GM19238 (cell line): ENCODE data around the gene AUTS2.

Source experiments
- DNase-seq: peaks from one replicate; pipeline ENCODE4 v3.0.0; 2011; ENCODE audit warnings: low spot score; ENCODE audit not compliant: insufficient read length

Gene AUTS2

DNA sequence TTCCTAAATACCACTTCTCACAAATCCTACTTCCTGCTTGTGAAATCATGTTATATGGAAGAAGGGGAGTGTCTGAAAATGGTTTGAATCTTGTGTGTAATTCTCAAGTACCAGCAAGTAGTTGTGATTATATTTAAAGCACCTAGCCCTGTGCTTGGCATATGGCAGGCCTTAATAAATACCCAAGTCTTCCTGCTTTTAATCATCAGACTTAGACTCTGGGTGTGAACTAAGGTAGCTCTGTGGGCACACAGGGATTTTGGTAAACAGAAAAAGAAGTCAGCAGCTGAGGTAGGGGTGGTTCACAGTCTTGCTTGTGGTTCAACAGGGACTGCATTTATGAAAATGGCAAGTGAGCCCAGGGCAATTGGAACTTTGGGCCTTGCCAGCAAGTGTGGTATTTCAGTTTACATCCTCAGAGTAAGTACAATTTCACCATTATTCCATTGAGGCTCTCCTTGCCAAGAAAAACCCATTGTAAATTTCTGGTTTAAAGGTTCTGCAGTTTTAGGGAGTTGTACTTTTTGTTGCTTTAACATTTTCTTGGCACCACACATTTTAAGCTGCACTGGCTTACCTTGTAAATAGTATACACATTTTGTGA, 215.5 kb downstream of the AUTS2 start:
- no peak for DNase-seq

- no peak for DNase-seq
Observed at GRCh38 chr7:69814421-69814962, 216.2 kb downstream of the AUTS2 start.

DNA sequence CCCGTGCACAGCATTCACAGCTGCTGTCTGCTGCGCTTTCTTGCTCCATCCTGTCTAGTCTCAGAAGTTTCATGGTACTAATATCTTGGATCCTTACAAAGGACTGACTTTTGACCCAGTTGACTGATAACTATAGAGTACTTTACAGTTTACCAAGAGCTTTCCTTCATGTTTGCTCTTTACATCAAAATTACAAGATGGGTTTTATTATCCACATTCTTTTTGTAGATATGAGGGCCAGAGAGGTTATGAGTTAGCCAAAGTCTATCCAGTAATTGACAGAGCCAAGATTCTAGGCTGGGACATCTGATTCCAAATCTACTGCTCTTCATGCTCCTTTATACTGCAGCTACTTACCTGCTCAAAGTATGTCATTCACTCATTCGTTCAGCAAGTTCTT, 218.2 kb downstream of the AUTS2 start:
- no peak for DNase-seq

- DNase-seq, result no peak
Observed at GRCh38 chr7:69817121-69817520, 218.8 kb downstream of the AUTS2 start.

GRCh38 chr7:69817841-69818635, 219.8 kb downstream of the AUTS2 start:
- no peak for DNase-seq

DNA sequence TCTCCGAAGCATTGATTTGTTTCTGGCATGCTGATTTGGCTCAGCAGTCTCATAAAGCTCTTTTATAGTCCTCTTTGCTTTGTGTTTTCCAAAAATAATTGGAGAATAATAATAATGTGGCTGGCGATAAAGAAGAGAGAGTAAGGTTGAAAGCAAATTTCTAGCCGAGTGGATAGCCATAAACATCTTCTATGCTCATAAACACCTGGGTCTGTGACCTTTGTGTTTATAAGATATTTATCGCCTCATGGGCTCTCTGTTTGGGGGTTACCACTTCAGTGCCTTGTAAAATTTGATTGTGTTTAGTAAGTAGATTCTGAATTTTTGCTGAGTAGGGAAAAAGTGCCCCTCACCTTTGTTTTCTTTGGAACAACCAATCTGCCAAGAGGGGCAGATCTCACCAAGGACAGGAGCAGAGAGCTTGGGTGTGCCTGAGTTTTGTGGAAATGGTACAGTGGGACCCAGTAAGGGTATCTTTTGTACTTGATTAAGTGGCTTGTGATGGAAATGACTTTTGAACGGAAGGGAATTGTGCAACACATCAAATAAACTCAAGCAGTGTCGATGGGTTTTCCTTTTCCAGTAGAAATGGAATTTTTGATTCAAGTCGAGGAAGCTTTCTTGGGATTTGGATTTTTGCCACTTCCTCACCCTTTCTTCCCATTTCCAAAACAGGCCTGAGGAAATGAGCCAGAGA, 220.5 kb downstream of the AUTS2 start:
- no peak for DNase-seq

DNA sequence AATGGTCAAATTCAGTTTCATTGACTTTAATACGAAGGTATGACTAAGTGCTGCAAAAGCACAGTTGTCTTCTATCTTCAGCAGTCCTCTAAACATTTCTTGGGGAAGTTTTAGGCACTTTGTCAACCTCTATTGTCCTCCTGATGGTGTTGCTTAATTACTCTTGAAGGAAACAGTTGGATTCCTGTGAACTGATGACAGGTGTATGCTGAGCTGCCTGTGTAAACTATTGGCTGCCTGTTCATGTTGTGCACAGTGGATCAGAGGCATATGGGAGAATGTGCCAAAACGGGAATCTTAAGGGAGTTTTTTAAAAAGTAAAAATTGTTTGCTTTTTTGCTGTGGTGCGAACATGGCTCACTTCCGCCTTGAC, 221.0 kb downstream of the AUTS2 start:
- DNase-seq, result no peak

DNA sequence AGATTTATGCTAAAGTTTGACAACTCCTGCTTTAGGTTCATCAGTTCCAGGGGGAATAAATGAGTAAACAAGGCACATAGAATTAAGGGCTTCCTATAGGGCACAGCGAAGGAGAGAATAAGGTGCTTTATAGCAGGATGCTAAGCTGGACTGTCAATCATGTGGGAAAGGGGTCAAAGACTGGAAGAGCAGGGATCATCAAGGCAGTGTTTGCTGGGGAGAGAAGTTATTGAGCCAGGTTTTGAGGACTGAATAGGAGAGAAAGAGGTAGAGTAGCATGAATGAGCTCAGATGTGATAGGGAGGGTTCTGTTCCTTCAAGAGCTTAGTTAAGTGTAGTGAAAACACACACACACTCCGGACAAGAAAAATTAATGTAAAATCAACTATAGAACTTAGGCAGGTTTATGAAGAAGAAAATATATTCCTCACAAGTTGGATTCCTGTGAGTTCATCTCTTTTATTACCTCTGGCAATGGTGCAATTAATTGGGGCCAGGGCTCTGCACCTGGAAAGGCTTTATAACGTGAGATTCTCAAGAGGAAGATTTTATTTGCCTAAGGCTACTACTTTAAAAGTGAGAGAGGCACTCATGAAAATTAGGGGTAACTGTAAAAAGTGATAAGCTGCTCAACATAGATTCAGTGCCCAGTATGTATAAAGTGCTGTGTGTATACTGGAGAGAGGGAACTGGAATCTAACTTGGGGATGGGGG, 222.4 kb downstream of the AUTS2 start:
- DNase-seq, result no peak

DNA sequence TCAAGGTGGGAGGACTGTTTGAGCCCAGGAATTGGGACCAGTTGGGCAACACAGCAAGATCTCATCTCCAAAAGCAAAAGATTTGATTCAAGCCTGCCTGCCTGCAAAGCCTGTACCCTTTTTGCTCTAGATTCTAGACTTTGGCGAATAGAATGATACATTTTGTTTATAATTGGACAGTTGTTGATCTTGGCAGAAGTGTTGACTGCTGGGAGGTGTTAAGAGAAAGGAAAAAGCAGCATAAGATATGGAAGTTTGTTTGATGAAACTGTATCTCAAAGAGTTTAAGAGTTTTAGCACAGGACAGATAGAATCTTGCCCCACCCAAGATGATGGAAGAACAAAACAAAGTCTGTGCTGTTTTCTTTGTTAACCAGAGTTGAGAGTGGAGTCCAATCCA, 224.1 kb downstream of the AUTS2 start:
- DNase-seq, result no peak

- no peak for DNase-seq
Observed at GRCh38 chr7:69823151-69823744, 225.0 kb downstream of the AUTS2 start.

DNA sequence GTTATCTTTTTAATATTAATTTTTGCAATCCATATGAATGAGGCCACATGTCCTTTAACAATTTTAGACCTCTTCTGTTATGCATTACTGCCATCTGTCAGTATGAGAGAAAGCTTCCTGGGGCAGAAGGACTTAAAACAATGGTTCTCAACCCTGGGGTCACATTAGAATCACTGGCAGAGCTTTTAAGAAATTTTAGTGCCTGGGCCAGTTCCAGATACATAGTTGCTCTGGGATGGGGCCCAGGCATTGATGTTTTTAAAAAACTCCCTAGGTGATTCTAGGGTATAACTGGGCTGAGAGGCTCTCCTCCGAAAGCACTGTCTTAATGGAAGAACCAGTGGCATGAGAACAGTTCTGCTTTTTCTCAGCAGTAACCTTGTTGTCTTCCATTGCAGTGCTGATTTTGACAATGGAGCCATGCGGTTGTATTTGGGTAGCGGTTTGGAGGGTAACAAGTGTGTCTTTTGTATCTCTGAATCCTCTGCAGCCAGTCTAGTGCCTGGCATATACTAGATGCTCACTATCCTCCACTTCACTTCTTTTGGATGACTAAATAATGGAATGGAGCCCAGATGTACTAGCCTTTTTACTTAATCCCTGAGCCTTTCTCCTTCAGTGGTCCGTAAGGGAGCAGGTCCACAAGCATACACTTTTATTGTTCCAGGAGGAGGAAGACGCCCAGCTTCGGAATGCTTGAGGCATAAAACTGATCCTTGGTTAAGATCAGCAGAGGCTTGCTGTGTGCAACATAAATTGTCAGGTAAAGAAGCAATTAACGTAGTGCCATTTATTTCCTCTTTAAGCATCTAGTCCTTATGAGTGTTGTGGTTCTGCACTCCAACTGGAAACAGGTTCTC, 227.1 kb downstream of the AUTS2 start:
- DNase-seq, result no peak

- no peak for DNase-seq
Observed at GRCh38 chr7:69826283-69826682, 228.0 kb downstream of the AUTS2 start.

DNA sequence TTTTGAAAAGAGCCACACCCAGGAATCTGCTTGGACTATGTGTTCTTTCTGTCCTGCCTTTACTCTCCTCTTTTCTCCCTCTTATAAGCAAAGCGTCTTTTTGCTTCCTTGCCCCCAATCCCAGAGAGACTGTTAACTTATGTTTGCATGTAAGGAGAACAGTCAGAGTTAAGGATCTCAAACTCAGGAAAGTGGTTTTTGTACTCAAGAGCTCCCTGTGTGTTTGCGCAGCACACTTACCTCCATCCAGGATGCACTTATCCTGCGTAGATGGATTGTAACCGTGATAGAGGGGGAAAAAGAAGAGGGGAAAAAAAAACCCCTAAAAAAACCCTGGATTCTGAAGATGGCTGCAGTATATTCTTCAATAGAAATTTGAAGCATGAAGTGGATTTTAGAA, 228.9 kb downstream of the AUTS2 start:
- no peak for DNase-seq

- no peak for DNase-seq
Observed at GRCh38 chr7:69827558-69827957, 229.3 kb downstream of the AUTS2 start.

DNA sequence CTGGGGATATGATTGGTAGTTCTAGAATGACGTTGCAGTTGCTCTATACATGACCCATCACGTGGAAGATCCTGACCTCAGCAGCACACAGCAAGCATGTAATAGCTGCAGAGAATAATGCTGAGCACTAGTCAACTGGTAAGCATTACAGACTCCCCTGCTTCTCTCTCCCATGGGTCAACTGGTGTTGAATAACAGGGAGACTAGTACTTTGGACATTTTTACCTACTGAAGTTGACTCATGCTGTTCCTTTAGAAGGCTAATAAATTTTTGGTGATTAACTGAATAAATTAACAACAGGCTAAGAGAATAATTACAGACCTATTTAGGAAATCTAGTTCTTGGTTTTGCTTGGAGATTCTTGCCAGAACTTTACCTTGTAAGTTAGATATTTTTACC, 234.1 kb downstream of the AUTS2 start:
- no peak for DNase-seq

- DNase-seq, result no peak
Observed at GRCh38 chr7:69833964-69834363, 235.7 kb downstream of the AUTS2 start.

DNA sequence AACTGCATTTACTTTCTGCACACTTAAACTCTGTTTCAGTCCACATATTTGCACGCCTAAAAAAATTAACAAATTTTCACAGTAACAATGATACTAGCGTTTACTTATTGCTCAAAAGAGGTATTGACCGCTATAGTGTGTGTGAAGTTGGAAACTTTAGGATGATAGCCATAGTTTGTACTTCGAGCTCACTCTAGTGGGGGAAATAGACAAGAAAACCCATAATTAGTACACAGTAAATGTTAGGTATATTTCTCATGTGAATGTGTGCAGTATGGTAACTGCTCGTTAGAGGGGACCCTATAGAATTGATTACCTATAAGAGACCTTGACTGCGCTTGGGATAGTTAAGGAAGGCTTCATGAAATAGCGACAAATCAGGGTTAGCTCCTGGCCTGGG, 238.4 kb downstream of the AUTS2 start:
- no peak for DNase-seq

GRCh38 chr7:69837387-69838068, 239.3 kb downstream of the AUTS2 start:
- DNase-seq, result no peak

- DNase-seq, result no peak
Observed at GRCh38 chr7:69839782-69840181, 241.5 kb downstream of the AUTS2 start.

DNA sequence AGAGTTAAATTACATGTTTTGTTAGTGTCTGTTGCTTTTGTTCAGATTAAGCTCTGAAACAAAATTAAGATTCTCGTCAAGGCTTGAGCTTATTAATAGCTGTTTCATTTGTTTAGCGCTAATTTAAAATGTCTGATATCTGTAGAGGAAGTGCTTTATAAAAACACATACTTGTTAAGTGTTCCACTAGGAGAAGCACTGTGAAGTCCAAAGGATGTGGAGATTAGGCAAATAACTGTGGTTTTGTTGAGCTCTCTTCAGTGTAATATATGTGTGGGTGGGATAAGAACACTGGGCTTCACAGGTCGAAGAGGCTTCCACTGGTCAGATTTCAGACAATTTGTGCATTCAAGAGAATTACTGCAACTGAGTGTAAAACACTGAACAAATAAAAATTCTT, 242.0 kb downstream of the AUTS2 start:
- DNase-seq, result no peak
